ENCODE results near the gene XAGE1B. TPM values are rescaled to one million over a fixed set of nuclear protein-coding genes. Genes with fewer than 3 reads are reported as not detected.

Gene XAGE1B
- total and polyA plus RNA-seq, 9 of the 15 experiments (the other 6 are each of a cell fraction or from before 2014, with no cell fraction given): 3.1 to 382 (median 105) TPM

GRCh38 chrX:52553995-52554642 is 37.3 kb upstream of the XAGE1B start:
- intact Hi-C loops (cut with micrococcal nuclease) (no loop called here), in situ Hi-C loops (cut with MboI) (no loop called here)
- no peak overlapping the region for H3K27ac ChIP-seq (ENCODE audit: extremely low read depth, low read depth, low read length)
- ATAC-seq (no peak), FAIRE-seq (no peak), DNase-seq (ENCODE audit: extremely low read depth in 1 of 4, low spot score in 3 of 4) (no peak)
- no TSS peak for BruUV-seq (replicated peaks)
- no peak overlapping the region for H3K4me2 ChIP-seq (ENCODE audit: insufficient read depth, low read length)
- no peak overlapping the region for H3K9ac ChIP-seq (ENCODE audit: insufficient read depth in 1 of 2, low read depth in 2 of 2, low read length in 2 of 2)
- H3K4me1 ChIP-seq (replicated peaks in 1 of 2; ENCODE audit: control insufficient read depth in 2 of 2, insufficient read depth in 2 of 2, low read length in 2 of 2): no peaks in the 10 kb centered on the region
- no peaks in the 10 kb centered on the region; the same call in 1 of the 2 replicates for H4K20me1 ChIP-seq (replicated peaks; ENCODE audit: control insufficient read depth, insufficient read depth, low read length)
- H2AFZ ChIP-seq (ENCODE audit: low read depth, low read length): no peak overlapping the region
- H3K36me3 ChIP-seq (ENCODE audit: control insufficient read depth, insufficient read depth, low read length): no peaks in the 10 kb centered on the region
- POLR2A ChIA-PET: interaction anchor here (0.9 kb wide), 1 partner anchor 9 kb away, joined by 3 read pairs; no protein-coding TSS in a partner anchor
- CTCF ChIA-PET (ENCODE audit: low intra/inter-chr PET ratio): no interaction called here
- H3K9me3 ChIP-seq (replicated peaks; ENCODE audit: control insufficient read depth, insufficient read depth, low read depth, low read length): no peaks in the 10 kb centered on the region
- no peaks in the 10 kb centered on the region for H3K79me2 ChIP-seq (ENCODE audit: control insufficient read depth, insufficient read depth, low read length)
- no peaks in the 10 kb centered on the region for H3K9me1 ChIP-seq (ENCODE audit: control insufficient read depth, insufficient read depth, low read length)
- no peak overlapping the region for H3K4me3 ChIP-seq
- H3K27me3 ChIP-seq (ENCODE audit: control insufficient read depth in 2 of 2, insufficient read depth in 2 of 2, low read length in 2 of 2): peaks cover 0 to 5% of the 10 kb centered on the region in 2 experiments; a peak in 2 of 5 replicates
- TF ChIP-seq THAP12 (CRISPR knock-in tag; IDR thresholded peaks at IDR 0.05): no peak
- TF ChIP-seq CSDE1 (IDR thresholded peaks at IDR 0.05): no peak
- no peak for TF ChIP-seq ARID3B (CRISPR knock-in tag; IDR thresholded peaks at IDR 0.05; ENCODE audit: borderline replicate concordance)
- TF ChIP-seq TAF1 (IDR thresholded peaks at IDR 0.05; ENCODE audit: control insufficient read depth, extremely low read depth, insufficient read depth, low read length, severe bottlenecking): no peak
- no peak for TF ChIP-seq ETV1 (tag; conservative IDR thresholded peaks at IDR 0.05; ENCODE audit: low read depth)
- no peak for TF ChIP-seq PATZ1 (CRISPR knock-in tag; IDR thresholded peaks at IDR 0.05; ENCODE audit: borderline replicate concordance)
- no peak for TF ChIP-seq HINFP (tag; conservative IDR thresholded peaks at IDR 0.05; ENCODE audit: low read depth)
- TF ChIP-seq TEAD4 (IDR thresholded peaks at IDR 0.05; ENCODE audit: low read length): no peak
- no peak for TF ChIP-seq TEAD4 (CRISPR knock-in tag; IDR thresholded peaks at IDR 0.05; ENCODE audit: borderline replicate concordance)
- no peak for TF ChIP-seq NFXL1 (CRISPR knock-in tag; IDR thresholded peaks at IDR 0.05)
- TF ChIP-seq SREBF1 (IDR thresholded peaks at IDR 0.05; ENCODE audit: borderline replicate concordance, low read depth, low read length): no peak
- no peak for TF ChIP-seq PREB (CRISPR knock-in tag; IDR thresholded peaks at IDR 0.05)
- TF ChIP-seq ZNF165 (CRISPR knock-in tag; IDR thresholded peaks at IDR 0.05; ENCODE audit: borderline replicate concordance): no peak
